Measurements from ENCODE around the gene FAM241B.

Gene FAM241B

DNA sequence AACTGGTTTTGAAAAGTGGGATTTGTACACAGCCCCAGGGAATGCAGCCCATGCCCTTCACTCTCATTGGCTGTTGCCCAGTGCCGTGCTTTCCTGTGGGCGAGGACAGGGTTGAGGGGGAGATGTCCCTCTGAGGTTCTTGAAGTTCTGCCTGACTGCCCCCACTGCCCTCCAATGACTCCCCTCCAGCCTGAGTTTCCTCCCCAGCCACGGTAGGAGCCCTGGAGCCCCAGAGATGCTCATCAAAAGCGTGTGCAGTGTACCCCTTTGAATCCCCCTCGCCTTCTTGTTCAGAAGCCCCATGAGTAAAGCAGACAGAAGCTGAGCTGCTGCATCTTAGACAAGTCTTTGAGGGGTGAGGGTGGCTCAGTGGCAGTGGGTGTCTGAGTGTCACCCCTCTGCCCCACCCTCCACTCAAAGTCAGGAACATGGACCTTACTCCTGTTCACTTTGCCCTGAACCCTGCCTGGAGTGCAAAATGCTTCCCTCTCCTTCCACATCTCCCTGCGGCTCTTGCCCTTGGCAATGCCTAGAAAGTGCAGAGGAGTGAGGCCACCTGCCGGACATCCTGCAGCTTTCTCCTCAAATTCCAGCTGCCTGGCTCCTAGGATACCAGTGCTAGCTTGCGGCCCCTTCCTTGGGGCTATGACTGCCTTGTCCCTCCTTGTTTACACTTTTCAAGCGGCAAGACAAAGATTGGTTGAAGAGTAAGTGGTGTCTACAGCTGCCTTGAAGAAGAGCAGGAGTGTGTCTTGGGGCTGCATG, 19.9 kb downstream of the FAM241B start:
- no peak for DNase-seq (ENCODE audit: low read depth)

DNA sequence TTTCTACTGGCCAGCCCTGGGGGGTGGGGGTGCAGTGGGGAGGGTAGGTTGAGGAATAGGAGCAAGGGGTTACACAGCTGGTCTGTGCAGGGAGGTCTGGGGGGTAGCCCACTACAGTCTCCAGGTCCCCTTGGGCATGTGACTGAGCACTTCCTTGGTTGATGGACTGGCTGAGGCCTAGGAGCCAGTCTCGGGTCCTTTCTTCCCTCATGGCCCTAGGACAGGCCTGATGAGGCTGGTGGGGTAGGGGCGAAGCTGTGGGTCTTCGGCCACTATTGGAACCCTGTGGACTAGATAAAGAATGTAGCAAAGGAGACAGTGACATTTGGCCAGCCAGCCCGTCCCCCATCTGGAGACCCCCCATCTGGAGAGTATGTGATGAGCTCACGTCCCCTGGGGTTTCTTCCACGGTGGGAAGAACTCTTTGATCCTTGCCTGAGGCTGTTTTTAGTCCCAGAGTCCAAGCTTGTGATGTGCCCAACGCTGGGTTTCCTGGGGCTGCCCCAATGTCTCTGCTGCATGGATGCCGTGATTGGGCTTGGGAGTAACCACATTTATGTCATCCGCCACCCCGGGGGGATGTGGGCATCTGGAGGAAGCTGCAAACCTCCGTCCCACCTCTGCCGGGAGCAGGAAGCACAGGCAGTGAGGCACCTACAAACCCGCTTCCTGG, 20.7 kb downstream of the FAM241B start:
- DNase-seq (ENCODE audit: low read depth): no peak

DNA sequence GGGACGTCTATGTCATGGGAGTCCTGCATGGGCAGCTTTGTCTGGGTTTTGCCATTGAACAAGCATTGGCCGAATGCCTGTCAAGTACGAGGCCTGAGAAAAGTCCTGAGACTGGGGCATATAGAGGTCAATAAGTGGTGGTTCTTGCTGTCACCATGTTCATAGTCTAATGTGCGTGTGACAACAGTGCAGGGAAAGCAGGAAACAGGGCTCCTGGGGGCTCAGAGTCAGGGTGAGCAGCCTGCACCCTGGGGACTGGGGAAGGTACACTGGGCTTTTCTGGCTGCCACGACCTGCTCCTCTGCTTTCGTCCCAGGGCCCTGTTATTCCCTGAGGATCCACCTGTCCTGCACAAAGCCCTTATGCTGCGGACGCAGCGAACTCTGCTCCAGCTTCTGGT, 21.3 kb downstream of the FAM241B start:
- DNase-seq (ENCODE audit: low read depth): no peak

DNA sequence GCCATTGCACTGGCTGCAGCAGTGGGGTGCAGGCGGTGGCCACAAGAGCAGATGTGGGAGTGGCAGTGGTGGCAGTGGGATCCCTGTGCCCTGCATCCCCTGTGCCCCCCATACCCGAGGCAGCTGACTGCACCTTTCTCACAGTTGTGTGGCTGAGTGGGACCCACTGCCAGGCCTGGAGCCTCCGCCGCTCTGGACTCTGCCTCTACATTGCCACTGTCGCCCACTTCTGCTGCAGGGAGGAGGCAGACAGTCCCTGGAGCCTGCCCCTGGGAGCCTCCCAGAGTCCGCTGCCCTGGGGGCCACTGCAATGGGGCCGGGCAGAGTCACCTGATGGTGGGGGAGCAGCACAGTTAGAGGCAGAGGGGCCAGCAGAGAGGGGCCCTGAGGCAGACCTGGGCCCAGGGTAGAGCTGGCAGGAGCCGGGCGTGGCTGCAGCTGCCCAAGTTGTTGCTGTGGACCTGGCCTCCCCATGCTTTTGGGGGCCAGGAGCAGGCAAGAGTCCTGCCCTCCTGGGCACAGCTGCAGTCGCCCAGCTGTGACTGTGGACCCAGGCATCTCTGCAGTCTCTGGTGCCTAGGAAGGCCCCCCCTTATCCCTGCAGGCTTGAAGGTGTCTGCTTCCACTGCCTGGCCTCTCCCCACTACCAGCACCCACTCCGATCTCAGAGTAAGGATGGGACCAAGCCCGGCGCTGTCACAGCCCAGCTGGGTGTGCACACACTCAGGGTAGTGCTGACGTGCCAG, 22.2 kb downstream of the FAM241B start:
- DNase-seq (ENCODE audit: low read depth): no peak

DNA sequence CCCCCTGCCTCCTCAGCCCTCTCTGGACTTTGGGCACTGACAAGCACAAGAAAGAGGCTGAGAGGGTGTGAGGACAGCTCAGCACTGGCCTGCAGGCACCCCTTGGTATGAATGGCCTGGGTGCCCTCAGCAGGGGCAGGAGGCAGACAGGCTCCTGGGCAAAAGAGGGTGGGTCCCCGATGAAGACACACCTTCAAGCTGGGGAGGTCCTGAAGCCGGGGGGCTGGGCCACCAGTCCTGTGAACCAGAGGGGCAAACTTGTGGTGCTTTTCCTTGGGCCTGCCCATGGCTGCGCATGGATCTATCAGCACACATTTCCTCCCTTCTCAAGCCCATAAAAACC, 22.8 kb downstream of the FAM241B start:
- no peak for DNase-seq (ENCODE audit: low read depth)

DNA sequence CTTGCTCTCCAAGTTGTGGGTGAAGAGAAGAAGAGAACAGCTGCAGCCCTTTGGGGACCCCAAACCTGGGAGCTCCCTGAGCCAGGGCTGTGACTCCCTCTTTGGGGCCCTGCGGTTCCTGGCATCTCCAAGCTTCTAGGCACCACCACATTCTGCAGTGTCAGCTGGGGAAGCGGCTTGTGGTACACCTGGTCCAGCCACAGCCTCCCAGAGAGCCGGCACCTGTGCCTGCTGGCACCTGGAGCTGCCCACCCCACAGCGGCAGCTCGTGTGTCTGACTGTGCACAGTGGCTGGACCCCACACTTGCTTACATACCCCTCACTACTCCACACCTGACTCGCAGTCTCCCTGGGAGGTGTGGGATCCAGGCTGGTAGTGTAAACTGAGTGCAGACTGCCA, 23.5 kb downstream of the FAM241B start:
- DNase-seq (ENCODE audit: low read depth): no peak

DNA sequence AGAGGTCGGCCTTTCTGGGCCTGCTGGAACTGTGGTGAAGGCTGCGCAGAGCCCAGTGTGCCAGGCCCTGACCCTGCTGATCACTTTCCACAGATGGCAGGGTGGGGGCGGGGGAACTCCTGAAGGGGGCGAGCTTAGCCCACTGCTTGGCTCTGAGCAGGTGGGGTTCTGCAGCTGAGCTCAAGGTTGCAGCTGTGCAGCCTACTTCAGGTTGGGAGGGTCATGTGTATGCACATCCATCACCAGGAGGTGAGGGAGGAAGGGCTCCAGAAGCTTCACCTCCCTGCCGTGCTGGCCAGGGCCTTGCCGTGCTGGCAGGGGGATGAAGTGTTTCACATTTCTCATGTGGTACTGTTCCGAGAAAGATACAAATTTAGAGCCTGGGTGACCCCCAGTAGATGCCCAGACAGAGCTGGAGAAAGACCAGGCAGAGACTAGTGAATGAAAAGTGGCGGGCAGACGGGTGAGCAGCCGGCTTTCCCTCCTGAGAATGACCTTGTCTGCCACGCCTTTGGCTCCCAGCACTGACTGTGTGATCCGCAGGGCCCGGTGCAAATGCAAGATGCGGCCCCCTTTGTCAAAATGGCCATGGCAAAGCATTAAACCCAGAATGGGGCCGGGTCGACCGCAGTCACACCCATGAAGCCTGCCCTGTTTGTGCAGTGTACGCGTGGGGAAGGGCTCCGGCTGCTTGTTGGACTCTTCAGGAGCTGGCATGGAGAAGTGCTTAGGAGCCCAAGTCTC, 25.2 kb downstream of the FAM241B start:
- DNase-seq (ENCODE audit: low read depth): no peak

DNA sequence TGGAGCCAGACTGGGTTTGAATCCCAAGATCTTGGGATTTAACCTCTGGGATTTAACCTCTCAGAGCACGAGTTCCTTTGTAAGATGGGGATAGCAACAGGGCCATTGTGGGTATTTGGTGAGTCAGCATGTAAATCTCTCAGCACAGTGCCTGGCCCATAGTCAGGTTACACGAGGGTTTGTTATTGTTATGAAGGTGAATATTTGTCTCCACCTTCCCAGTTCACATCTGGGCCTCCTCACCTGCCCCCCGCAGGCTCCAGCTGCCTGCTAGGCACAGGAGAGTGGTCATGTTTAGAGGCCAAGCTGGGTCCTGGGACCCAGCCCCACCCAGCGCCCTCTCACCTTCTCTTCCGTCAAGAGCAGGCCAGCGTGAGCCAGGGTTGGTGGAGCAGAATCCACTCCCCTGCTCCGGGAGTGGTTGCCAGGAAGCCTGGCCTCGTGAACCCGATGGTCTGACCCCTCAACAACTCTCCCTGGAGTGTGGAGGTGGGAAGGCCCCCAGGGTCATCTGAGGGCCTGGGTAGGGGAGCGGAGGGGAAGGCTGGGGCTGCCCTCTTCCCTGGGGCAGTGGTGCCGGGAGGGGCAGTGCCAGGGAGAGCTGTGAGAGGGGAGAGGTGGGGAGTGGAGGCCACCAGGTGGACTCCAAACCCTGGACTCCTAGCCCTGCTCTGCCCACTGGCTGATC, 26.0 kb downstream of the FAM241B start:
- DNase-seq (ENCODE audit: low read depth): no peak

DNA sequence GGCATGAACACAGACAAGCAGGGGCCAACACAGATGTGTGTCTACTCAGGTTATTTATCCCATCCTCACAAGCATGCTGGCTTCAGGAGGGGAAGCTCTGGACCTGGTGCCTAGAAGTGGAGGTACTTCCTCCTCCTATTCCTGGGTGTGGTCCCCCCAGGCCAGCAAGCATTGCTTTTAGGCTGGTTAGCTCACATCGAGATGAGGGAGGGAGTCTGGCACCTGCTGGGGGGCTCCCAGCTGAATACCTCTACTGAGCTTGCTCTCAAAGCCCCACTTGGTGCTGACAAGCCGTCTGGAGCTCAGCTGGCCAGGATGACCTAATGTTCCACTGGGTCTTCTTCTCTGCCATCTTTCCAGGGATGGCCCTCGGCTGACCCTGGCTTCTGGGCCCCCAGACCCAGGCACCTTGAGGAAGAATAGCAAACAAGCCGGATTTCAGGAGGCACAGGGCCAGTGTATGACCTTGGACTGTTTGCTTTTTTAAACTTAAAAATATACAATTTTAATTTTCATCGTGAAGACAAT, 26.8 kb downstream of the FAM241B start:
- no peak for DNase-seq (ENCODE audit: low read depth)

DNA sequence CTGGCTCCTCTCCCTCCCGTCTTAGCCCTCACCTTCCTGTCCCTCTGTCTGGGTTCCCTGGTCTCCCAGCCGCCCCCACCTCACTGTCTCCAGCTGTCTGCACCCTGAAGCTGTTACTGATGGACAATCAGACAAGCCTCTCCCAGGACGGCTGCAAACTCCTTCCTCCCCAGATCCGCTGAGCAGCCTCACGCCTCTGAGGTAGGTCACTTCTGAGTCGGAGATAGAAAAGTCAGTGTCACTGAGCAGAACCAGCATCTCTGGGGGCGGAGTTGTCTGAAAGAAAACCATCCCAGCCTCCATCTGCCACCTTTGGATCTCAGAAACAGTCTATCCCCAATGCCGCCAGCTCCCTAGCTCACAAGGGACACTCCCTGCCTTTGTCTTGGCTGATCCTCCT, 27.4 kb downstream of the FAM241B start:
- no peak for DNase-seq (ENCODE audit: low read depth)

DNA sequence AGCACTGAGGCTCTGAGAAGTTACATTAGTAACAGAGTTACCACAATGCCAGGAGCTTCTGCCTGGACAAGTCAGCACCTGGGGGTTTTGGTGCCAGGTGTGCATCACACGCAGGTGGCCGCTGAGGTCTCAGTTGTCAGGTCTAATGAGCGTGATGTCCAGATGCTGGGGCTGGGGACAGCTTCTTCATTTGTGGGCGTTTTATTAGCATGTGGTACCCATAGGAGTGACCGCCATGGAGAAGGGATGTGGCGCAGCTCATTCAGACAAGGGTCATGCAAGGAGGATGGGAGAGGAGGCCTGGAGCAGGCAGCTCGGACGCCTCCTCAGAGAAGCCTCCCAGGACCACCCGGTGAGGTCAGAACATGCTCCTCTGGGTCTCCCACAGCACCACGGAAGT, 27.8 kb downstream of the FAM241B start:
- no peak for DNase-seq (ENCODE audit: low read depth)

DNA sequence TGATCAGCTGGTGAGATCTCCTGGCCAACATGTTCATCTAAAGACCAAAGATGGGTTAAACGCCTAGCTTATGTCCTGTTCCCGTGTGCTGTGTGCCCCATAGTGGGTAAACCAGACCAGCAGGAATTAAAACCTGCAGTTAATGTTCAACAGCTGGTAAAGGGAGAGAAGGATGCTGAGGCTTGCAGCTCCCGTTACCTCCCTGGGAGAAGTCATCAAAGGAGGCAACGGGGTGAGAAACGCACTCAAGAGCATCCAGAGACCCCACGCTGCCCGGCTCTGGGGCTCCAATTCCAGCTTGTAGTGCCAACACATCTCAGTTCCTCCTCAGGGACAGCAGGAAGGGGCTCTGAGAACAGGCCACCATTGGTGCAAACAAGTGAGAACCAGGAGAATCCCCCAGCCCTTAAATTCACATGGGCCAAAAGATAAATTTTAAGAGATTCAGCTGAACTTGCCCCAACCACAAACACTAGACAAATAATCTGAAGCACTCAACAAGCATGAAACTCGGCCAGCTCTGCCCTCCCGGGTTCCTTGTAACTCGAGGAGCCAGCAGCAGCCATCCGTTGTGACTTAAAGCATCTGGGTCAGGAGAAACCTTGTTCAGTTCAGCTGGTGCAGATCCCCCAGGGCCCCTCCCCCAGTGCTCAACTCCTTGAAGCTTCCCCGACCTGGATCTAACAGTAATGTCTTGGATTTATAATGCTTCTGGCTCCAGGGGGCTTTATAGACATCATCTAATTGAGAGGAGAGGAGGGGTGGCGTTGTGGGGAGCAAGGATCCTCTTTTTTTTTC, 29.4 kb downstream of the FAM241B start:
- DNase-seq (ENCODE audit: low read depth): no peak

DNA sequence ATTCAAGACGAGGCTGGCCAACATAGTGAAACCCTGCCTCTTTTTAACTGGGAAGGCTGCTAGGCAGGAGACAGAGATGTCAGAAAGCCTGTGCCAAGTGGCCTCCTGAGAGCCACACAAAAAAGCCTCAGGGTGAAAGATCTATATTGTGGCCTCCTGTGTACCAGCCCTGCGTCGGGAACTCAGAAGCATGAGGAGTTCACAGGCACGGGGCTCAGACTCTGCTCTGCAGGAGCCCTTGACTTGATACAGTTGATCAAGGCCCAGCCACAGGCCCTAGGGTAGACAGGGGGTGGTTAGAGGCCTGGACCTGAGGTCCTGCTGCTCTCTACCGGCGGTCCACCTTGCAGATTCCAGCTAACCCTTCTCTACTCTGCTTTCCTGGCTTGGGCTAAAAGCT, 30.2 kb downstream of the FAM241B start:
- no peak for DNase-seq (ENCODE audit: low read depth)

DNA sequence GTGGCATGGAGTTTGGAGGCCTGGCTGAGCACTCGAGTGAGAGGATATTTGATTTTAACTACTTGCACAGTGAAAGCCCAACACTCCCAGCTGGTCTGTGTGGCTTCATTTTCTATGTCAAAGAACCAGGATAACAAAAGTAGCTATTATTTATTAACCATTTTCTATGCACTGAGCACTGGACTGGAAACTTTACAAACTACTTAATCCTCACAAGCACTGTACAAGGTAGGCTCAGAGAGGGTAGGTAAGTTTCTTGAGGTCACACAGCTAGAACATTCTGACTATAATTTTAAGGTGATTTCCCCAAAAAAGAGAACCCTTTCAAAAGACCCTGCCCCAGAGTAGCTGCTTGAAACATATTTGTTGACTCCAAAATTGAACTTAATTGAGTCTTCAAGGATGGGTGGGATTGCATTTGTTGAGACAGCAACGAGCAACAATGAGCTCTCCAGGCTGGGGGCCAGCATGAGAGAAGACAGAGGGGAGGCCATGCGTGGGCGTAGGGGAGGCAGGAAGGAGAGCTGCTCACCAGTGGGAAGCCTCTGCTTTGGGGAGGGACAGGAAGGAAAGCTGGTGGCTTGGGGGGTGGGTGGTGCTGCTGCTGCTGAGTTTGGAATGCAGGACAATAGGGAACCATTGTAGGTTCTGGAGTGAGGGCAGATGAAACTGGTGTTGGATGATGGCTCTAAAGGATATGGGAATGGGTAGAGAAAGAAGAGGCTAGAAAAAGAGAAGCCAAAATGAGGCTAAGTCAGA, 31.5 kb downstream of the FAM241B start:
- DNase-seq (ENCODE audit: low read depth): no peak

DNA sequence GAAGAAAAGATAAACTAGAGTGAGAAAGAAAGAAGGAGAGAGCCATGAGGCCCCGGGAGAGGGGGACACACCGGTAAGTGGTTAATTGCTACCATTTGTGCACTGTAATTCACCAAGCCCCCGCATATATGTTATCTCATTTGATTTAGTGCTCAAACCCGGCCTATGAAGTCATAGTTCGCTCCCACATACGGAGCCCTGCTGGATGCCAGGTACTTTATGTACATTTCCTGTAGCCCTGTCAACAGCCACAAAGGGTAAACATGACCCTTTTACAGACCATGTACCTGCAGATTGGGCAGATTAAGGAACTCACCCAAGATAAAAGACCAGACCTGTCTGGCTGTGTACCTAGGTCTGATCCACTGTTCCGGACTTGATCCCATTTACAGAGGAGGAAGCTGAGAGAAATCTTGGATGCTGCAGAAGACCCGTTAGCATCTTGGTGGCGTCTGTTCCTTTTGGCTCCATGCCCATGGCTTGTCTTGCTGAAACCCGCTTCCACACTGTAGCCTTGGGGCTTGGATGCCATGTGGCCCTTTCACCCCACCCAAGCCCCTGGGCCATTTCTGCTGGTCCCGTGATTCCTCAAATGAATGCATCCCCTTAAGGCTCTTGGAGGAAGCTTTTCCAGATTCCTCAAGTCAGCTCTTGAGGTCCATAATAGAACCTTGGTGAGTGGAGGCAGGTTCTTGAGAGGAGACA, 32.3 kb downstream of the FAM241B start:
- no peak for DNase-seq (ENCODE audit: low read depth)

DNA sequence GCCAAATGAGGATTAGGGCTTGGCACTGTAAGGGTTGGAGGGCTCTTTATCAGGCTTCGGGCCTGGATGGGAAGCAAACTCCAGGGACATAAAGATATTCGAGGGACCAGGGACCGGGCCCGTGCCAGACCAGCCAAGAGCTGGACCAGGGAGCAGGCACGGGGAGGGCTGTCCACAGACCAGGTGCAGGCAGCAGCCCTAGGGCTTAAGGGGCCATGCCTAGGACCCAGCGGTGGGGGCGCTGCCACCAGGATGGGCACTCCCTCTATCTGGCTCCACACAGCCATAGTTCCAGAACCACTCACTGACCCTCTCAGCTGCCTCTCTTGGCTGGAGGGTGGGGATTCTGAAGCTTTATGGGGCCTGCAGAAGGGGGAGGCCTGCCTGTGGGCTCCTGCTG, 32.9 kb downstream of the FAM241B start:
- no peak for DNase-seq (ENCODE audit: low read depth)

DNA sequence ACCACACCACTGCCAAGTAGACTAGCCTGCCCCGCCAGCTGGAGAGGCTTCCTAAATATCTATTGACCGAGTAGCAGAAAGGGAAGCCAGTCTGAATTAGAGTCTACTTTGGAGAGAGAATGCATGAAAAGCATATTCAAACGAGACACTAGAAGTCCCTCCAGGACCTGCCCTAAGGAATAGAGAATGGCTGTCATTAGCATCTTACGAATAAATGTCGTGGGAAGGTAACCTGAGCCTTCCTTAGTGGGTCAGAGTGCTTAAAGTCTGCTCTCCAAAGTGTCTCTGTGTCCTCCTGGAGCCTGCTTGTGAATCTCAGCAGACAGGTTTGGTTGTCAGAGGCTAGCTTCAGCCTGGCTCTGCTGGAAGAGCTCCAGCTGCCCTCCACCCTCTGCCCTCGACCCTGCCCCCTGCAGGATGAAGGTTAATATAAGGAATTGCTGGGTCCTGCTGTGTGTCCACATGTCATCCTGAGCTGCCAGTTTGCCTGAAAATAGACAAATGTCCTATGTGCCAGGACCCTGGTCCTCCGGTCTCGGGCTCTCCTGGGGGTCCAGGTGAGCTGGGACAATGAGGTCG, 33.4 kb downstream of the FAM241B start:
- DNase-seq (ENCODE audit: low read depth): no peak

DNA sequence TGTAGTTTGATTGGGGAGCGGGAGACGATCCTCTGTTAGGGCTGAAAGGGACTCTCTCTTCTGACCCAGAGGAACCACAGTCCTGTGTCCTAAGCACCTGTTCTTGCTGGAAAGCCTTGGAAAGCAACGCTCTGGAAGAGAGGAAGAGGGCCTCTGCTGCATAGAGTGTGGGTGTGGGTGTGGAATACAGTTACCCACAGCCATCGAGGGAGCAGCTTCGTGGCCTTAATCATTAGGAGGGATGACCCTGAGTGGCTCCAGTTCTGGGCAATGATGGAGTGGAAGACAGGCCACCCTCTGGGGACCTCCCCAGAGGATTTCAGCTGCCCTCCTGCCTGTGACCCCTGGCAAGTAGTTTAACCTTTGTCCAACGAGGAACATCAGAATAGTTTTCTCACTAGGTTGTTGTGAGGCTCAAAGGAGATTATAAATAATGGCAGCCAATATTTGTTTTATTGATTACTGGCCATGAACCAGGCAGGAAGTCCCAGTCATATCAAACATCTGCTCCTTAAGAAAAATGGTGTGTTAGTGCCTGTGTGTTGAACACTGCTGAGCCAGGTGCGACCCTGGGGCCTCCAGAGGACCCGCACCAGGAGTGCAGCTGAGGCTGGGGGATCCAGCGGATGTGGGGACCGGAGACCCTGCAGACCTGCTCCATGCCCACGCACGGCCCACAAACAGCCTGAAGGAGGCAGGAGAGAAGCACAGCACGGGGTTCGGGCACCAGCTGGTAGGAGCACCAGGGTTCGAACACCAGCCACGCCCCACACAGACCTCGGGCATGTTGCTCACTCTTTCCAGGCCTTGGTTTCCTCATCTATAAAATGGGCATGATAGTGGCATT, 35.6 kb downstream of the FAM241B start:
- DNase-seq (ENCODE audit: low read depth): no peak
